Astrocyte of the spinal cord (primary cell): ENCODE measurements around the gene FASN.

Source experiments
- DNase-seq: peaks from one replicate; pipeline ENCODE4 v3.0.0; 2011; ENCODE audit warnings: low read depth, low spot score
- H3K4me3 ChIP-seq: 2 replicates; pipeline ENCODE4 v1.5.1; 2011; ENCODE audit warnings: low read depth, mild to moderate bottlenecking, low read length, moderate library complexity
- in situ Hi-C: cut with HindIII; loops from 2 replicates; pipeline ENCODE4 v1.10.0; 2017; ENCODE audit warnings: low sequenced_read_pairs
- TF ChIP-seq, protein P1 (sequence below): IDR thresholded peaks from 2 replicates; pipeline ENCODE4 v1.5.1; 2012; ENCODE audit warnings: low read depth, mild to moderate bottlenecking, low read length, inconsistent platforms

Gene FASN

DNA sequence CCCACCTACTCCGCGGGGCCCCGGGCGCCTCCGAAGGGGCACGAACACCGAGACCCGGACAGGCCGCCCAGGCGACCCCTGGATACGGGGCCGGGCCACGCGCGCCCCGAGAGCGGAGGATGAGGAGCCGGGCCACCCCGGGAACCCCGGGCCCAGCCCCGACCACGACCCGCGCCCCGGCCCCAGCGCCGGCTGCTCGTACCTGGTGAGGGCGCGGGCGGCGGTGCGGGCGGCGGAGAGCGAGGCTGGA lies 192 bp downstream of the FASN start:
- TF ChIP-seq, protein P1, sequence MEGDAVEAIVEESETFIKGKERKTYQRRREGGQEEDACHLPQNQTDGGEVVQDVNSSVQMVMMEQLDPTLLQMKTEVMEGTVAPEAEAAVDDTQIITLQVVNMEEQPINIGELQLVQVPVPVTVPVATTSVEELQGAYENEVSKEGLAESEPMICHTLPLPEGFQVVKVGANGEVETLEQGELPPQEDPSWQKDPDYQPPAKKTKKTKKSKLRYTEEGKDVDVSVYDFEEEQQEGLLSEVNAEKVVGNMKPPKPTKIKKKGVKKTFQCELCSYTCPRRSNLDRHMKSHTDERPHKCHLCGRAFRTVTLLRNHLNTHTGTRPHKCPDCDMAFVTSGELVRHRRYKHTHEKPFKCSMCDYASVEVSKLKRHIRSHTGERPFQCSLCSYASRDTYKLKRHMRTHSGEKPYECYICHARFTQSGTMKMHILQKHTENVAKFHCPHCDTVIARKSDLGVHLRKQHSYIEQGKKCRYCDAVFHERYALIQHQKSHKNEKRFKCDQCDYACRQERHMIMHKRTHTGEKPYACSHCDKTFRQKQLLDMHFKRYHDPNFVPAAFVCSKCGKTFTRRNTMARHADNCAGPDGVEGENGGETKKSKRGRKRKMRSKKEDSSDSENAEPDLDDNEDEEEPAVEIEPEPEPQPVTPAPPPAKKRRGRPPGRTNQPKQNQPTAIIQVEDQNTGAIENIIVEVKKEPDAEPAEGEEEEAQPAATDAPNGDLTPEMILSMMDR, result no peak
- peak overlapping the region; percentile 66 for H3K4me3 ChIP-seq
- DNase-seq, result no peak
- in situ Hi-C loops, result no loop called here

DNA sequence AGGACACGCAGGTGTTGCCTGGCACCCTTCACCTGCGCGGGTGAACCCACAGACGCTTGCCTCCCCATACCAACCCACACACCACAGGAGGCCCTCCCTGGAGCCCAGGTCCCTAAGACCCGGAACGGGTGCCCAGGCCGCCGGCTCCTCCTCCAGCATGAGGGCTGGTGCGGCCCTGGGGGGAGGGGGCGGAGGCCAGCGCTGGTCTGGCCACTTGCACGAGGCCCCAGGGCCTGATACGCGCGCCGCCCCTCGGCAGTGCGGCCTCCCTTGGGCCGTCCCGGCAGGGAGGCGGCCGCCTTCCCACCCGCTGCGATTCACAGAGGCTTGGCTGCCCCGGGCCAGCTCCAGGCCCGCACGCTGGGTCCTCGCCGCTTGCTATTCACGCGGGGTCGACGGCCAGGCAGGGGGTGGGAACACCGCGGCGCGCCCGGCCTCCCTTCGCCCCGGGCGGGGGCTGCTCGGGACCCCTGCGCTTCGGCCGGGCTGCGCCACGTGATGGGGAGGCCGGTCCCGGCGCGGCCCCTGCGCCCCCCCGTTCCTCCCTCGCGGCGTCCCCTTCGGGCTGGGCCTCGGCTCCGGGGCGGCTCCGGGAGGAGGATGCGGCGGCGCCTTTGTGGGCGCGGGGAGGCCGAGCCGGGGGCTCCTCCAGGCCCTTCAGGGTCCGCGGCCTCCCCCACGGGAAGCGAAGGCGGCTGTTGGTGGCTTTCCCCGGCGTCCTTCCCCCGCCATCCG lies 685 bp downstream of the FASN start:
- H3K4me3 ChIP-seq, result peak overlapping the region; percentile 66
- TF ChIP-seq, protein P1, result no peak
- peak; percentile 50 for DNase-seq
- in situ Hi-C loops, result no loop called here

DNA sequence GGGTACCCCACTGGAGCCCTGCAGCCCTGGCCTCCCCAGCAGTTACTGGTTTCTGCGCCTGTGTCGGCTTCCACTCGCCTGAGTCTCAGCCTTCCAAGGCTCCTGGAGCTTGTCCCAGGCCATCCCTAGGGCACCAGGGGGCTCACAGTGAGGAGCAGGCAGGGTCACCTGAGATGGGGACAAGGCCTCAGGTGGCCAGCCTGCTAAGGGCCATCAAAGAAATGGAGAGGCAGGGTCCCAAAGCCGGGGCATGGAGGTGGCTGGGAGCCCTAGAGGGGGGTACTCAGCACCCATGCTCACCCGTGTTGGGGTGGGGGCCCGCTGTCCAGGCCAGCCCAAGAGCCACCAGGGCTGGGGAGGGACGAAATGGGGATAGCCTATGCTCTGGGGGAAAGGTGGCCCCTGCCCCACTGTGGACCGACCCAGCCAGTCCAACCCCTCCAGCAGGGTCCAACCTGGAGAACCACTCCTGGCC lies 1.3 kb downstream of the FASN start:
- H3K4me3 ChIP-seq, result peak overlapping the region; percentile 66
- TF ChIP-seq, protein P1, result no peak
- in situ Hi-C loops, result no loop called here
- DNase-seq, result no peak

DNA sequence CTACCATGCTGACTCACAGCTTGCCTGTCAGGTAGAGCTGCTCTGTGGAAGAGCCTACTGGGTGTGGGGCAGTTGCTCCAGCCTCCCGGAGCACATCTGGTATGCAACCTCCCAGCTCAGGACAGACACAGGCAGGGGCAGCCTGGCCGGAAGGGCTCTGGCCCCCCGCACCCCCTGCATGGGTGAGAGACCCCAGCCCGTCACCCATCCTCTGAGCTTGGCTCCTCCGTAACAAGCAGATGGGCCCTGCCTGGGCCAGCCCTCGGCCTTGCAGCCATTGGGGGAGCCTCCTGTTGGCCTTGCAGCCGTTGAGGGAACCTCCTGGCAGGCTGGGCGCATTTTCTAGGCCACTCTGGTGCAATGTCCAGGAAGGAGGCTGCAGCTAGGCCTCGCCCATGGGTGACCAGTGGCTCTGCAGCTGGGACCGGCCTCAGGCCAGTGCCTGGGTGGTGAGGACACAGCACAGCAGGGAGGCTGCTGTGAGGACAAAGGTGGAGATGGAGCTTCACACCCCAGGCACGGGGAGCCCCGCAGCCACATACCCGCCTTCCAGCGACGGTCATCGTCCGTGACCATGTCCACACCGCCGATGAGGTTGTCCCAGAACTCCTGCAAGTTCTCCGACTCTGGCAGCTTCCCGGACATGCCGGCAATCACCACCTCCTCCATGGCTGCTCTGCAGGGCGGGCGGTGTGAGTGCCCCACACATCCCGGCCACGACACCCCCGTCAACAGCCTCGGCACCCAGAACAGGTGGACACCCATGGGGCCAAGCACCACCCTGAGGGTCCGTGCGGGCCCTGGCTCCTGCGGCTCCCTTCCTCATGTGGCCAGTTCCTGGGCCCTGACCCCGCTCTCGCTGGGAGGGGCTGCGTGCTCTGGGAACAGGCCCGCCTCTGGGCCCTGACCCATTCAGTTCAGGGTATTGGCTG lies 2.0 kb downstream of the FASN start:
- TF ChIP-seq, protein P1, result no peak
- no peak for DNase-seq
- in situ Hi-C loops, result no loop called here
- H3K4me3 ChIP-seq, result peak overlapping the region; percentile 66

DNA sequence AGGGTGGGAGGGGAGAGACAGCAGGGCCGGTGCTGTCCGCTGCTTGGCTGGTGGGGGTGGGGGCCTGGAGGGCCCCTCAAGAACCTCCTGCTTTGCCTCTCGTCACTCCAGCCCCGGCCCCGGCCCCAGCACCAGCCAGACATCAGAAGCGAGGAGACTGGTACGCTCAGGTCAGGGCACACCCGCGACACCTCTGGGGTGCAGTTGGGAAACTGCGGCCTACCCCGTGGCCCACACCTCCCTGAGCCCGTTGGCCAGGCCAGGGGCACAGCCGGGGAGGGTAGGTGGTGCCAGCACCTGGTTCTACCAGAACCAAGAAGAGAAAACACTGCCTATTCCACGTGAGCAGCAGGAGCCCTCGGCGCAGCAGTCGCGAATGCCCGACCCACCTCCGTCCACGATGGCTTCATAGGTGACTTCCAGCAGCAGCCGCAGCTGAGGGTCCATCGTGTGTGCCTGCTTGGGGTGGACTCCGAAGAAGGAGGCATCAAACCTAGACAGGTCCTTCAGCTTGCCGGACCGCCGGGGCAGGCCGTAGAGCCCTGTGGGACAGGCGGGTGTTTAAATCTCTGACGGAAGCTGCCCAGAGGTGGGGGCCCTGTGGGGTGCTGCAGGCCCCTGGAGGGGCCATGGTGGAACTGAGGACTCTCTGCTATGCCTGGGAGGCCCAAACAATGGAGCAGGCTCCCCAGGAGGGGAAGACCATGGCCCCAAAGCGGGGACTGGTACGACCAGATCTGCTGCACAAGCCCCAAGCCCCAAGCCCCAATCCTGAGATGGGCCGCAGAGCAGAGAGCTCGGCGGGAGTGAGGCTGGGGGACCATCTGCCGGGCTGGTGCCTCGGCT lies 2.9 kb downstream of the FASN start:
- in situ Hi-C loops, result no loop called here
- H3K4me3 ChIP-seq, result no peak overlapping the region
- no peak for DNase-seq
- TF ChIP-seq, protein P1, result no peak
